ENCODE data around the gene MLXIPL.

DNA sequence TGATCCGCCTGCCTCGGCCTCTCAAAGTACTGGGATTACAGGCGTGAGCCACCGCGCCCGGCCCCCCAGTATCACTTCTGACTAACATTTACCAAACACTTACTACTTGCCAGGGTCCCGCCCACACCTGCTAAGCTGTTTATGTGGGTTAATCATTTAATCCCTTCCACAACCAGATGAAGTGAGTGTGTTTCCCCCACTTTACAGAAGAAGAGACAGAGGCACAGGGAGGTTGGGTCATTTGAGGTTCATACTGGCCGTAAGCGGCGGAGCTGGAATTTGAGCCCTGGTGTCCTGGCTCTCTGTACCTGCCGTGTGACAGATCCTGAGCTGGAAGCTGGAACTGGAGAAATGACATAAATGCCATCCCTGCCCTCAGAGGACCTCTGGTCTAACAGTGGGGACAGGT is 28.2 kb upstream of the MLXIPL start:
- TF ChIP-seq, protein P1, sequence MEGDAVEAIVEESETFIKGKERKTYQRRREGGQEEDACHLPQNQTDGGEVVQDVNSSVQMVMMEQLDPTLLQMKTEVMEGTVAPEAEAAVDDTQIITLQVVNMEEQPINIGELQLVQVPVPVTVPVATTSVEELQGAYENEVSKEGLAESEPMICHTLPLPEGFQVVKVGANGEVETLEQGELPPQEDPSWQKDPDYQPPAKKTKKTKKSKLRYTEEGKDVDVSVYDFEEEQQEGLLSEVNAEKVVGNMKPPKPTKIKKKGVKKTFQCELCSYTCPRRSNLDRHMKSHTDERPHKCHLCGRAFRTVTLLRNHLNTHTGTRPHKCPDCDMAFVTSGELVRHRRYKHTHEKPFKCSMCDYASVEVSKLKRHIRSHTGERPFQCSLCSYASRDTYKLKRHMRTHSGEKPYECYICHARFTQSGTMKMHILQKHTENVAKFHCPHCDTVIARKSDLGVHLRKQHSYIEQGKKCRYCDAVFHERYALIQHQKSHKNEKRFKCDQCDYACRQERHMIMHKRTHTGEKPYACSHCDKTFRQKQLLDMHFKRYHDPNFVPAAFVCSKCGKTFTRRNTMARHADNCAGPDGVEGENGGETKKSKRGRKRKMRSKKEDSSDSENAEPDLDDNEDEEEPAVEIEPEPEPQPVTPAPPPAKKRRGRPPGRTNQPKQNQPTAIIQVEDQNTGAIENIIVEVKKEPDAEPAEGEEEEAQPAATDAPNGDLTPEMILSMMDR (IDR thresholded peaks at IDR 0.05; ENCODE audit: poor library complexity), result no peak
- TF ChIP-seq EZH2 (IDR thresholded peaks at IDR 0.05; ENCODE audit: borderline replicate concordance) (no peak), EZH2phosphoT487 (IDR thresholded peaks at IDR 0.05; ENCODE audit: low read depth, severe bottlenecking, unreplicated experiment) (no peak)
